Measurements from ENCODE around the gene FAM163B.

Gene FAM163B

GRCh38 chr9:133584559-133585476 is 24.4 kb downstream of the FAM163B start:
- no peak overlapping the region for H3K4me3 ChIP-seq (ENCODE audit: control insufficient read depth, low read depth, low read length)
- TF ChIP-seq, protein P1, sequence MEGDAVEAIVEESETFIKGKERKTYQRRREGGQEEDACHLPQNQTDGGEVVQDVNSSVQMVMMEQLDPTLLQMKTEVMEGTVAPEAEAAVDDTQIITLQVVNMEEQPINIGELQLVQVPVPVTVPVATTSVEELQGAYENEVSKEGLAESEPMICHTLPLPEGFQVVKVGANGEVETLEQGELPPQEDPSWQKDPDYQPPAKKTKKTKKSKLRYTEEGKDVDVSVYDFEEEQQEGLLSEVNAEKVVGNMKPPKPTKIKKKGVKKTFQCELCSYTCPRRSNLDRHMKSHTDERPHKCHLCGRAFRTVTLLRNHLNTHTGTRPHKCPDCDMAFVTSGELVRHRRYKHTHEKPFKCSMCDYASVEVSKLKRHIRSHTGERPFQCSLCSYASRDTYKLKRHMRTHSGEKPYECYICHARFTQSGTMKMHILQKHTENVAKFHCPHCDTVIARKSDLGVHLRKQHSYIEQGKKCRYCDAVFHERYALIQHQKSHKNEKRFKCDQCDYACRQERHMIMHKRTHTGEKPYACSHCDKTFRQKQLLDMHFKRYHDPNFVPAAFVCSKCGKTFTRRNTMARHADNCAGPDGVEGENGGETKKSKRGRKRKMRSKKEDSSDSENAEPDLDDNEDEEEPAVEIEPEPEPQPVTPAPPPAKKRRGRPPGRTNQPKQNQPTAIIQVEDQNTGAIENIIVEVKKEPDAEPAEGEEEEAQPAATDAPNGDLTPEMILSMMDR (IDR thresholded peaks at IDR 0.05; ENCODE audit: control insufficient read depth, insufficient read depth, low read depth, low read length, missing control alignments) = no peak
- no peak for DNase-seq (ENCODE audit: low read depth)

DNA sequence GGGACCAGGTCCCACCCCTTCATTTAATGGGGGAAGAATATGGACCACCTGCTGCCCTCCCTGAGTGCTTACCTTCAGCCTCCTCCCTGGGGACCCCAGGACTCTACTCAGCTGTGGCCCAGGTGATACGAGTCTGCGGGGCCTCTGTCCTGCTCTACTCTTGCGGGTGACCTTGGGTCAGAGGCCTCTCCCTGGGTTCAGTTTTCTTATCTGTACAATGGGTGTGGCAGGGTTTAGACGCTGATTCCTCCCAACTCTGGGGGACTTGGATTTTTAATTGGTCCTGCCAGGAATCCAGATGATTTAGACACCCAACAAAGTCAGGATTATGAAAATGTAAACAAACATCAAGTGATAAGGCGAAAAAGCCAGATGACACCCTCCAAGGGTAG is 25.0 kb downstream of the FAM163B start:
- DNase-seq (ENCODE audit: low read depth) = no peak
- TF ChIP-seq, protein P1 (IDR thresholded peaks at IDR 0.05; ENCODE audit: control insufficient read depth, insufficient read depth, low read depth, low read length, missing control alignments) = no peak
- H3K4me3 ChIP-seq (ENCODE audit: control insufficient read depth, low read depth, low read length) = no peak overlapping the region

DNA sequence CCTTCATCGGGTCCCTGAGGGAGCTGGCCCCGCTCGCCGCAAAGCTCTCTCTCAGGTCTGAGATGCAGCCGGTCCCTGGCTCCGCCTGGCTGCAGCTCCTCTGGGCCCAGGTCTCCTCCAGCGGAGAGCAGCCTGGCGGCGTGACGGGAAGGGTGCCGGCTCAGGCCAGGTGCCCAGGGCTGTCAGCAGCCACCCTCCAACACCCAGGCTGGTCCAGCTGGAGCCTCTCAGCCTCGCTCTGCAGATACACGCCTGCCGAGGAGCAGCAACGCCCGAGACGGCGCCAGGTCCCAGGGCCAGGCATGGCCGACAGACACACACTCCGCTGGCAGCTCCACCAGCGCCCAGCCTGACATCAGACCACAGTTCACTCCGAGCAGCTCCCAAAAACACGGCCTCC is 25.6 kb downstream of the FAM163B start:
- no peak overlapping the region for H3K4me3 ChIP-seq (ENCODE audit: control insufficient read depth, low read depth, low read length)
- DNase-seq (ENCODE audit: low read depth) = no peak
- TF ChIP-seq, protein P1 (IDR thresholded peaks at IDR 0.05; ENCODE audit: control insufficient read depth, insufficient read depth, low read depth, low read length, missing control alignments) = no peak

DNA sequence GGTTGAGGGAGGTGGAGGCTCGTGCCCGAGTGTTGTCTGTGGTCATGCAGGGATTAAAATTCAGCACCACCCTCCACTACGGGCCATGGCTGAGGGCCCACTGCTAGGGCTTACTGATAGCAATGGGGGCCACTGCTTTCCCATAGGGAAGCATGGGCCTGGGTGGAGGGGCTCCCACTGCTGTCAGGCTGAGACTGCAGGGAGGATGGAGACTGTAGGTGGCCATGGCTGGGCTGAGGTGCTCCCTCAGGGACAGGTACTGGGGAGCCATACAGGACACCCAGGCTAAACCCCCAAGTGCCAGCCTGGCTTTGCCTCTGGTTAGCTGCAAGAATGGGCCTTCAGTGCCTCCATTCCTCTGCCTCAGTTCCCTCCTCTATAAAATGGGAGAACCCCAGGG is 26.1 kb downstream of the FAM163B start:
- DNase-seq (ENCODE audit: low read depth) = no peak
- TF ChIP-seq, protein P1 (IDR thresholded peaks at IDR 0.05; ENCODE audit: control insufficient read depth, insufficient read depth, low read depth, low read length, missing control alignments) = no peak
- H3K4me3 ChIP-seq (ENCODE audit: control insufficient read depth, low read depth, low read length) = no peak overlapping the region

- no peak overlapping the region for H3K4me3 ChIP-seq (ENCODE audit: control insufficient read depth, low read depth, low read length)
- TF ChIP-seq, protein P1 (IDR thresholded peaks at IDR 0.05; ENCODE audit: control insufficient read depth, insufficient read depth, low read depth, low read length, missing control alignments) = no peak
- no peak for DNase-seq (ENCODE audit: low read depth)
Measured at GRCh38 chr9:133582501-133583045, 26.6 kb downstream of the FAM163B start.

GRCh38 chr9:133581513-133582343 is 27.5 kb downstream of the FAM163B start:
- TF ChIP-seq, protein P1 (IDR thresholded peaks at IDR 0.05; ENCODE audit: control insufficient read depth, insufficient read depth, low read depth, low read length, missing control alignments) = no peak
- DNase-seq (ENCODE audit: low read depth) = no peak
- no peak overlapping the region for H3K4me3 ChIP-seq (ENCODE audit: control insufficient read depth, low read depth, low read length)
